Activated gamma-delta T cell treated with anti-CD3 and anti-CD28 coated beads, Interleukin-2, amount 50 U/mL, for 16 hours (primary cell): Measurements from ENCODE around the gene SPG11.
"Not testable (repeated sequence)": the region's sequence is repeated elsewhere in the genome, so short reads cannot be mapped to it uniquely, and the experiment has no call there.

Experiments used
- DNase-seq: peaks from one replicate; pipeline ENCODE4 v3.0.0-alpha.2; 2020; ENCODE audit warnings: low read depth

Gene SPG11

DNA sequence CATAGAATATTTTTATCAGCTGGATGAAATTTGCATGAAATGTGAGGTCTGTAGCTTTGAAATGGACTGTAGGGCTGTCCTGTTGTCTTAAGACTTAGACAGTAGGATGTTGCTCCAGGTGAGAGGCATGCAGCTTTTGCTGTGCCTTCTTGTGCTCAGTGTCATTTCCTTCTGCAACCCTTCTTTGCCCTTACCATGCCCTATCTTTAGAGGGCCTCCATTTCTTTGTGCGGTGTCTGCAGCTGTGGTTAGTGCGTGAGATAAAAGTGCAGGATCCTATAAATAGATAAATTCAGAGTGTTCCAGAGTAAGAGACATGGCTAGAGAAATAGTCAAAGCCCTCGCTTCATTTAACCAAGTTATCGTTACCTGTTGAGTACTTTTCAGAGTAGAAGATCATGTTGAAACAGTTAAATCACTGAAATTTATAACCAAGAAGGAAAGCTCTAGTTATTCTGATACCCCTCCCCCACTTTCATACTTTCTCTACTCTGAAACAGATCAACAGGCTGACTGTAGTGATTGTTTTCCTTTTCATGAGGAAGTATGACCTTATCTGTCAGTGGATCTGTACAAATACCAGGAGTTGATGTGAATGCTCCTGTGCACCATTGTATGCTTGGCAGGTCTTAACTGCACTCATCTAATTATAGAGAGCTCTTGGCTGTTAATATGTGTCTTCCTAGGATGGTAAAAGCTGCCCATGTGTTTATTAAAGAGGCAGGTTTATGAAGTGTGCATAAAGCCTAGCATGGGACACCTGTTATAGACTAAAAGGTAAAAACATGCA lies 108.3 kb downstream of the SPG11 start:
- DNase-seq = no peak

DNA sequence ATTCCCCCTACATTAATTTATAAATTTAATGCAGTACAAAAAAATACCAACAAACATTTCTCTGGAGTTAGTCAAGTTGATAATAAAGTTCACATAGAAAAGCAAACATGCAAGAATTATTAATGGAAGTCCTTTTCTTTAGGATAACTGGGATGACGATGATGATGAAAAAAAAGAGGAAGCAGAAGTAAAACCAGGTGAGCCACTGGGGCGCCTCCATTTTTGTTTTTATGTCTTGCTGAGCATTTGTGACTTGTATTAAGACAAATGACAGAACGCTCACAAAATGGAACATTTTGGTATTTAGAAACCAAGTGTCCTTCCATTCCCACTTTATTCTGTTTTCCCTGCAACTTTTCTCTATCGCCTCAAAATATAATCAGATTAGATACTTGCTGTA lies 112.7 kb downstream of the SPG11 start:
- DNase-seq = no peak

DNA sequence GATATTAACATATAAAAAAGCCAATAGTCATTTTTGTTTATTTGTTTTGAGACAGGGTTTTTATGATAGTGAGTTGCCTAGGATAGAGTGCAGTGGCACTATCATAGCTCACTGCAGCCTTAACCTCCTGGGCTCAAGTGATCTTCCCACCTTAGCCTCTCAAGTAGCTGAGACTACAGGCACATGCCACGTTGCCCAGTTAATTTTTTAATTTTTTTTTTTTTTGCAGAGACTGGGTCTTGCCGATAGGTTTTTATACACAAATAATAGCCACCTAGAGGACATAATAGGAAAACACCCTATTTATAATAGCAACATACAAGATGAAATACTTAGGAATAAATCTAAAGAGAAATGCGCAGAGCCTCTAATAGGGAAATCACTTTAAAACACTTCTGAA lies 113.2 kb downstream of the SPG11 start:
- no peak for DNase-seq

DNA sequence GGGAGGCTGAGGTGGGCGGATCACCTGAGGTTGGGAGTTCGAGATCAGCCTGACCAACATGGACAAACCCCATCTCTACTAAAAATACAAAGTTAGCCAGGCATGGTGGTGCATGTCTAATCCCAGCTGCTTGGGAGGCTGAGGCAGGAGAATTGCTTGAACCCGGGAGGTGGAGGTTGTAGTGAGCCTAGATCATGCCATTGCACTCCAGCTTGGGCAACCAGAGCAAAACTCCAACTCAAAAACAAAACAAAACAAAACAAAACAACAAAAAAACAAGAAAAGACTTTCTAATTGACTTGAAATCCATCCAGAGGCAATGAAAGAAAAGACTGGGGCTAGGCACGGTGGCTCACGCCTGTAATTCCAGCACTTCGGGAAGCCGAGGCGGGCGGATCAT lies 114.3 kb downstream of the SPG11 start:
- DNase-seq = not testable (repeated sequence)

DNA sequence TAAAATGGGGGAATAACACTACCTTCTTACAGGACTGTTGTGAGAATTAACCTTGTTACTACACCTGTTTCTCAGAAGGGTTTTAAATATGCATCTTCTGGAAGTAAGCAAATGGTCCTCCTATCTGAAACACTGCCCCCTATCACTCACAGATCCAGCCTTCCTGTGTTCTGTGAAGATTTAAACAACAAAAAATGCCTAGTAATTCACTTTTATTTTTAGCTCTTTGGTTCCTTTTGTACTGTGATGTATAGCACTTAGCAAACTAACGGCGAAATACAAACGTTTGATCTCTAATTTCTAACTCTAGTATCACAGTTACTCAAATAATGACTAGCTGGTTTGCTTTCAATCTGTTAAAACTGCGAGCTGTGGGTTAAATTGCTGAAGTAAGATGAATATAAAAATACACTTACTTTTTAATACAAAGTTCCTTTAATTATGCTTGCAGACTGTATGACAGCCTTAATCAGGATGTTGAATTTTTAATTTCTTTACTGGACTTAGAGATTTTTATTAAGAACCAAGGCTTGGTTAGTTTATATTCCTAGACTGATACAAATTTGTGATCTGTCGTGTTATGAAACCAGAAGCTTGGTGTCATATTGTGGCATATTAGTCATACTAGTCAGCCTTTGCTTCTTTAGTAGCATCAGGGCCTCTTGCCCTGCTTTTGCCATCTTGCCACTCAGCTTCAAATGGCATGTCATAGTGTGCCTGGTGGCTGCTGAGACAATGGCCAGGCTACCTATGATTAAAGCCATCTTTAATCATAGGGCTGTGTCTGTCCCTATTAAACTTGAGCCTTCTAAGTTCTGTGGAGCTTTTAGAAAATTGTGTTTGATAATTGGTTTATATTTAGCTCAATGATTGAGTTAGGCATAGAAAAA lies 117.3 kb downstream of the SPG11 start:
- DNase-seq = no peak

DNA sequence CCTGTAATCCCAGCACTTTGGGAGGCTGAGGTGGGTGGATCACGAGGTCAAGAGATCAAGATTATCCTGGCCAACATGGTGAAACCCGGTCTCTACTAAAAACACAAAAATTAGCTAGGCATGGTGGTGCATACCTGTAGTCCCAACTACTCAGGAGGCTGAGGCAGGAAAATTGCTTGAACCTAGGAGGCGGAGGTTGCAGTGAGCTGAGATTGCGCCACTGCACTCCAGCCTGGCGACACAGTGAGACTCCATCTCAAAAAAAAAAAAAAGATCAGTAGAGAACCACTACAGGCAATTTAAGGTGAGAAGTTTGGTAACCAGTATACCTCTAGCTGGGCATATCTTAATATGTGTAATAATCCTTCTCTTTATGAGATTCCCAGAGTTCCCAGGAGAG lies 118.7 kb downstream of the SPG11 start:
- DNase-seq = not testable (repeated sequence)

DNA sequence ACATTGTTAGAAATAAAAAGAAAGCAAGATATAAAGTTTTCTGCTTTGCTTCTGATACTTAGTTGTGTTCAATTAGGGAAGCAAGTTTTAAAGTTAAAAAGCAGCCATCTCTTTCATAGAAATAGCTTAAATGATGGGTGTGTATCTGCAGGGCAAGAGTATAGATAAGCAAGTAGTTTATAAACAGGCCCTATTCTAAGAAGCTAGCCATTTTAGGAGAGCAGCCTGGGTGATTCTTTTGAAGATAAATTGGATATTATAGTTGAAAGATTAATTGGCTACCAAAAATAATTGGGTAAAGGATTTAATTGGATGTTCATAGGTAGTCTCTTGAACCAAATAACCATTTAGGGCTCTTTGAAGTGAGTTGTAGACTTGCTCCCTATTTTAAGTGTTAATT lies 120.9 kb downstream of the SPG11 start:
- DNase-seq = no peak

DNA sequence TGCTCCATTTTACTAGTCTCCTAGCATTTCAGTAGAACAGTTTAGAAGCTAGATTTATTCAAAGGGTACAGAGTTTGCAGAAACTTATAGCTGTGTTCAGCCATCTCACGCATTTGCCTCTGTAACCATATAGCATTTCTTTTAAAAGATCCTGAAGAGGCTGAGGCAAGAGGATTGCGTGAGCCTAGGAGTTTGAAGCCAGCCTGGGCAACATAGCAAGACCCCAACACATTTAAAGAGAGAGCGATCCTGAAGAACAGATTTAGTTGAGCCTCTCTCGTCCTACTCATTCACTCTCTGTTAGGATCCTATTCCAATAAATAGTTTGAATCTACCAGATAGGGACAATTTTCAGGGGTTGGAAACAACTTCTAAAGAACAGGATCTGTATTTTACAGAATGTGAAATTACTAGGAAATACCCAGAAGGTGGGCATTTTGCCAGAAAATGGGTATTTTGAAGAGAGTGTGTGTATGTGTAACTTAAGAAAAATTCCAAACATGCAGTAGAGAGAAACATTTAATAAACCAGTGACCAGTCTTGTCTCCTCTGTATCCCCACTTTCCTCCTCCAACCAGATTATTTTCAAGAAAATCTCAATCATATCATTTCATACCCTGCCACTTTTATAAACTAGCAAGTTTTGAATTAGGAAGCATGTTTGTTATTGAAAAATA lies 122.0 kb downstream of the SPG11 start:
- DNase-seq = no peak

DNA sequence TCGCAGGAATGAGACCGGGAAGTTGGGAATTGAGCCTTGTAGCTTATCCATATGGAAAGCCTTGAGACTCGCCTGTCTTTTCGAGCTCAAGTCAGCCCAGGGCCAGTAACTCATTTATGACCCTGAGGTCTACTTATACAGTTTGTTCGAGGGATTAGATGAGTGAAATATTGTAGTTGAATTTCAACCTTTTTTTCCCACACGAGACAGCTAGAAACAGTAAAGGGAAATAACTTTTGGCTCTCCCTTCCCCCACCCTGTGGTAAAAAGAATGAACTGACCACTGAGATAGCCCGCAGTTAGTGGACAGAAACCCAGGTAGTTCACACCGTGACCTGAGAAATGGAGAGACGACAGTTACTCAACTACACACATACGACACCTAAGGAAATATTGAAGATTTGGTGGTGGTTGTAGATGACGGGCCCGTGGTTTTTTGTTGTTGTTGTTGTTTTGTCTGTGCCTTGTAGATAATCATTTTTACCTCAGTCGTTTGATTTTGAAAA lies 125.7 kb downstream of the SPG11 start:
- no peak for DNase-seq

DNA sequence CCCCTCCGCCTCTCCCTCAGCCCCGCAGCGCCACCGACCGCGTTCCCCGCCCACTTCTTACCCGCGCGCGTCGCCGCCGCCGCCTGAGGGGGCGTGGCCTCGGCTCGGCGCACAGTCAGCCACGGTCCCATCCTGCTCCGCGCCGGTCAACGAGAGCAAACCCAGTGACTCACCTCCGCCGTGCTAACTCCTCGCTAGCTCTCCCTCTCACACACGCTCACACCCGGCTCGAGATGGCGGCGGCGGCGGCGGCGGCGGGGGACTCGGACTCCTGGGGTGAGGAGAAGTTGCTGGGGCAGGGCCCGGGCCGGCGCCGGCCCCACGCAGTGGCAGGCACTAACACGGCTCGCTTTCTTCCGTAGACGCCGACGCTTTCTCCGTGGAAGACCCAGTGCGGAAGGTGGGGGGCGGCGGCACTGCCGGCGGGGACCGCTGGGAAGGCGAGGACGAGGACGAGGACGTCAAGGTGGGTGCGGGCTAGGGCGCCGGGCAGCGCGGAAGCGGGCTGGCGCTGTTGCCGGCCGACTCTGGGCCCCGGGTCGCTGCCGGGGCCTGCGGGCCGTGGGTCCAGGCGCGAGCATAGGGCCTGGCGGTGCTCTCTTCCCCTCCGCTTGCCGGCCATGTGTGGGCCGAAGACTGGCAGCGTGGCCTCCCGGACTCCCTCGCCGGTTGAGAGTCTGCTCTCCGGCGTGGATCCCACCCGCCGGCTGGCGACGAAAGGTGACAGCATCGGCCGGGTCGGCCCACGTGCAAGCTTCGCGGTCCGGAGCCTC lies 126.3 kb downstream of the SPG11 start, which contains the start of gene EIF3J:
TSS of gene EIF3J (plus strand) at position 186 of the 773 bp plus-strand sequence. CDS start at position 234, 48 bp downstream.
- DNase-seq = peak; percentile 88

DNA sequence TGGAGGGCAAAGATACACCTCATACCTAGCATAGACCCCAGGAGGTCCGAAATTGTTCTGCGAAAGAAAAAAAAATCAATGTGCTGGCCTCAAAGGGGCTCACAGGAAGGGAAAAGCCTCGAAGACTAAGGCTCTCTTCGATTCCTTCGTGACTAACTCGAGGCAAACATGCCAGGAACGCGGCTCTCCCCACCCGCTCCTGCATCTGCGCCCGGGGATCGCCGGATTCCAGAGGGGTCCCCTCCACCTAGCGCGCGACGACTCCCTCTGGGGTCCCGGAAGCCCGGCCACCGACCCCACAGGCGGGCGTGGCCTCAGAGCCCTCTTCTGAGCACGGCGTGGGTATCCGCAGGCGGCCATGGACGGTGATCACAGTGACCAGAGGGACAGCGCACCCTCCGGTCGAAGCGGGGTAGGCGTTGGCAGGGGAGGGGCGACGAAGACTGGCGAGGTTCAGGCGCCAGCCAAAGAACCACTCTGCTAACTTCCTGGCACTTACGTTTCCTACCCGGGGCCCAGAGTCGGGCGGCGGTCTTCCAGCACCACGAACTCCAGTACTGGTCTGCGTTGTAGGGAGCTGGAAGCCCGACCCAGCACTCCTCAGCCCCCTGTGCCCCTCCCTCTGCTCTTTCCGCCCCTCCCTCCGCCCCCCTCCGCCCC lies 127.0 kb downstream of the SPG11 start:
- DNase-seq = no peak

DNA sequence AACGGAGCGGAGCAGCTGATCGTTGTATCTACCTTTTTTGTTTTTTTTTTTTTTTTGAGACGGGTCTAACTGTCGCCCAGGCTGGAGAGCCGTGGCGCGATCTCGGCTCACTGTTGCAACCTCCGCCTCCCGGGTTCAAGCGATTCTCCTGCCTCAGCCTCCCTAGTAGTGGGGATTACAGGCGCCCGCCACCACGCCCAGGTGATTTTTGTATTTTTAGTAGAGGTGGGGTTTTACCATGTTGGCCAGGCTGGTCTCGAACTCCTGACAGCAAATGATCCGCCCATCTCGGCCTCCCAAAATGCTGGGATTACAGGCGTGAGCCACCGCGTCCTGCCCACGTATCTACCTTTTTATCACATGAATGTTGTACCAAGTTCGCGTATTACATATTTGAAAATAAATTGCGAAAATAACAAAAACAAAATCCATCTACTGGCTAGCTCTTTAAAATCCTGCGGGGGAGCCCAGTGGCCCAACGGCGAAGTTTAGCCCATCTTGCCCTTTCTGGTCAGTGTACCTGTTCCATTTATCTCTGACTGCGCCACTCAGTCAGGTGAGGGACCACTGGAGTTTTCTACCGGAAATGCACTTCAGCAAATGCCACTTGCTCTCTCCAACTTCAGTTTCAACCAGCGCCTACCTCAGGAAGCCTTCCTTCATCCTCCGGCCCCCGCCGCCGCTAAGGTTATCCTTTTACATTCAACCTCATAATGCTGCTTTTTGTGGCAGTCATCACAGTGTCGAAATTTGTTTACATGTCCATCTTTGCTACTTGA lies 127.8 kb downstream of the SPG11 start:
- DNase-seq = peak; percentile 17

DNA sequence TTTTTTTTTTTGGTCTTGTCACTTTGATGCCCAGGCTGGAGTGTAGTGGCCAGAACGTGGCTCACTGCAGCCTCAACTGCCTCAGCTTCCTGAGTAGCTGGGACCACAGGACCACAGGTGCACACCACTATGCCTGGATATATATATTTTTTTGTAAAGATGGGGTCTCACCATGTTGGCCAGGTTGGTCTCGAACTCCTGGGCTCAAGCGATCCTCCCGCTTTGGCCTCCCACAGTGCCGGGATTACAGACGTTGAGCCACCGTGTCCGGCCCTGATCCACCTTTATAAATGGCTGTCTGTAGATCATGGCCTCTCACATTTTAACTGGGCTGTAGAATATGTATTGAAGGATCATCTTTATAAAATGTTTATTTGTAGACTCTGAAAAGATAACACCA lies 128.4 kb downstream of the SPG11 start:
- no peak for DNase-seq

DNA sequence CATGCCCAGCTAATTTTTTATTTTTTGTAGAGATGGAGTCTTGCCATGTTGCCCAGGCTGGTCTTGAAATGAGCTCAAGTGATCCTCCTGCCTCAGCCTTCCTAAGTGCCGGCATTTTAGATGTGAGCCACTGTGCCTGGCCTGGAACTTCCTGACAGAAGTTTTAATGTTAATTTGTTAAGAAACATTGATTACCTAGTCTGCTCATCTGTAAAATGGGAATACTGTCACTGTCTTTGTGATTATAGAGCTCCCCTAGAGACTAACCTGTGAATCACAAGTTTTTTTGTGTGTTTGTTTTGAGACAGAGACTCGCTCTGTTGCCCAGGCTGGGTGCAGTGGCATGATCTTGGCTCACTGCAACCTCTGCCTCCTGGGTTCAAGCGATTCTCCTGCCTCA lies 130.8 kb downstream of the SPG11 start:
- DNase-seq = no peak

DNA sequence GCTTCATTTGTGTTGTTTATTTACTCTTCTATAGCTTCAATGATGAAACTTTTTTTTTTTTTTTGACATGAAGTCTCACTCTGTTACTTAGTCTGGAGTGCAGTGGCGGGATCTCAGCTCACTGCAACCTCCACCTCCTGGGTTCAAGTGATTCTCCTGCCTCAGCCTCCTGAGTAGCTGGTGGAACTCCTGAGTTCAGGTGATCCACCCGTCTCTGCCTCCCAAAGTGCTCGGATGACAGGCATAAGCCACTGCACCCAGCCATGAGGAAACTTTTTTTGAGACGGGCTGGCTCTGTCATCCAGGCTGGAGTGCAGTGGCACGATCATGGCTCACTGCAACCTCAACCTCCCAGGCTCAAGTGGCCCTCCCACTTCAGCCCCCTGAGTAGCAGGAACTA lies 131.2 kb downstream of the SPG11 start:
- not testable (repeated sequence) for DNase-seq

DNA sequence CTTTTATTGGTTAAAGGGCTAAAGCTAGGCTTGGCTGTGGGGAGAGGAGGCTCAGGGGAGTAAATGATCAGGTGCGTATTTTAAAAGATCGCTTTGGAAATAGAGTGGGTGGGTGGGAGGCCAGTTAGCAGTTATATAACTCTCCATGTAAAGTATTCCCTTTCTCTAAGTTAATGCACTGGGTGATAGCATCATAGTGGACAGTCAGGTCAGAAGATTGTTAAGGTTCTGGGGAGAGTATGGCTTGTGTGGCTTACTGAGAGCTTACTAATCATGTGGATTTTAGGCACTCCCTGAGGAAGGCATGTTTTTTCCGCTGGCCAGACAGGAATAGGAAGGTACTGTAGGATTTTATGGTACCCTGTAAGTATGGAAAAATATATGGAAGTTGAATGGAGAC lies 132.8 kb downstream of the SPG11 start:
- no peak for DNase-seq

DNA sequence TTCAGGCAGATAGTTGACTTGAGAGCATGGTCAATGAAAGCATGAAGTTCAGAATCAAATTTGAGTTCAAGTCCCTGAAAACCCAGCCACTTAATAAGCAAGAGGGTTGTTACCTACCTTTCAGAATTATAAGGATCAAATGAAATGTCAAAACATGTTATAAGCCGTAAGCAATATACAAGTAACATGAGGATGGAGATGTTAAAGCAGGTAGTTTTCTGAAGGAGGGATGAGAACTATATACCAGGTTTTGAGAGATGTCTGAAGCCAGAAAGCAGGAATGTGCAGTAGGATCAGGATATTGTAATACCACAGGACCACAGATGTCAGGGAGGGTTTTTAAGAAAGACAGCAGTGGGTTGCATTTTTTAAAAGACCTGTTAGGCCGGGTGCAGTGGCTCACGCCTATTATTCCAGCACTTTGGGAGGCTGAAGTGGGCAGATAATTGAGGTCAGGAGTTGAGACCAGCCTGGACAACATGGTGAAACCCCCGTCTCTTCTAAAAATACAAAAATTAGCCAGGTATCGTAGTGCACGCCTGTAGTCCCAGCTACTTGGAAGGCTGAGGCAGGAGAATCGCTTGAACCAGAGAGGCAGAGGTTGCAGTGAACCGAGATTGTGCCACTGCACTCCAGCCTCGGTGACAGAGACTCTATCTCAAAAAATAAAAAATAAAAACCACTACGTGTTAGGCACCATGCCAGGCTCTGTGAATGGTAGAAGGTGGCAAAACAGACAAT lies 133.4 kb downstream of the SPG11 start:
- no peak for DNase-seq

DNA sequence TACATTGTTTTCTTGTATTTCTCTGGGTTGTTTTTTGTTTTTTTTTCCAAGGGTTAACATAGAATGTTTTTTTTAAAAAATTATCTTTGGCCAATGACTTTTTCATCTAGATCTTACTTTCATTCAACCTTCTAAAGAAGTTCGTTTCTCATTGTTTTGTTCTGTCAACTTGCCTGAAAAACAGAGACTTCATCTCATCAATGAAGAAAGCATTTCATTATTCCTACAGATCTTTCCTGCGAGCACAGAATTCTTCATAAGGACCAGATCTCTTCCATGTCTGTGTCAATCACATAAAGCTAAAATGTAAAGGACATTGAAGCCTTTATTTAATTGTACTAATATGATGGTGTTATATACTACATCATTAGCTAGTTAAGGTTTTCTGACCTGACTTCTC lies 136.2 kb downstream of the SPG11 start:
- DNase-seq = no peak

DNA sequence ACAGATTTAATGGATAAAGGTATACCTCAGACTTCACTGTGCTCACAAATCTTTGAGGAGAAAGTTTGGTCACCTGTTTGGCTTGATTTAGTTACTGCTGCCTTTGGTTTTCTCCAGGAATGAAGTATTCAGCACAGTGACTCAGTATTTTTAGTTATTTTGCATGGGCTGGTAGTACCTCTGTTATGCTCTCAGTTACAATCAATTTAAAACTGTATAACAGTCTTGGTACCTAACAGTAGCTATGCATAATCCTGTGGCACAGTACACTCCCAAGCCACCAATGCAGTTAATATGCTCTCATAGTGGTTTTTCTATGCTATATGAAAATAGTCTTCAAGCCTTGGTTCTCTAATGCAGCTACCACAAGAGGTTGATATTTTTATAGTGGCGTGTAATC lies 138.4 kb downstream of the SPG11 start:
- no peak for DNase-seq

DNA sequence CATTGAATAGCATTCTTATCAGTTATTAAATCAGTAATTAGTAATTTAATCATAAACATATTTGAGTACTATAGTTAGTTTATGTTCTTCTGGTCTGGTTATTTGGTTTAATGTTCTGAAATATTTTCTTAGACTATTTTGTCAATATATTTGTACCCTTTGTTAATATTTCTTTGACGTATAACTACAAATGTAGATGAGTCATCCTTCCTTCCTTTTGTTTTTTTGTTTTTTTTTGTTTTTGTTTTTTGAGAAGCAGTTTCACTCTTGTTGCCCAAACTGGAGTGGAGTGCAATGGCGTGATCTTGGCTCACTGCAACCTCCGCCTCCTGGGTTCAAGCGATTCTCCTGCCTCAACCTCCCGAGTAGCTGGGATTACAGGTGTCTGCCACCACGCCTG lies 143.9 kb downstream of the SPG11 start:
- no peak for DNase-seq
